ENCODE results near the gene SCYGR5.

- TF ChIP-seq ZNF548 (tag by site-specific recombination; IDR thresholded peaks at IDR 0.05) (no peak), ZNF561 (tag by site-specific recombination; IDR thresholded peaks at IDR 0.05; ENCODE audit: borderline replicate concordance) (no peak)
Measured at GRCh38 chr2:227627769-227628168, 38.8 kb upstream of the SCYGR5 start.

All from HEK293 (cell line).